GM12892 (cell line): ENCODE results near the gene SLC24A3.

ENCODE experiments used
- POLR2A ChIP-seq: IDR thresholded peaks from 2 replicates; pipeline ENCODE4 v1.6.1; 2011; ENCODE audit warnings: low read depth, low read length, control low read depth
- POLR2AphosphoS5 ChIP-seq: IDR thresholded peaks from 2 replicates; pipeline ENCODE4 v1.6.1; 2011; ENCODE audit warnings: low read depth, low read length, control low read depth

GRCh38 chr20:19256906-19257595 is 44.6 kb downstream of the SLC24A3 start:
- no peak for TF ChIP-seq POLR2AphosphoS5
- TF ChIP-seq POLR2A: no peak
